Panc1 (cell line): ENCODE measurements around the gene PEX3. TPM values are rescaled to one million over a fixed set of nuclear protein-coding genes. Genes with fewer than 3 reads are reported as not detected.

Source experiments
- ATAC-seq: fragments of 200-7000 bp; cut with Tn5 transposase; 2 replicates; pipeline ENCODE4 v1.9.1; 2020; ENCODE audit warnings: mild to moderate bottlenecking, moderate library complexity
- BruUV-seq: library from RNA; stranded (reverse); fragments of 400-500 nt; replicated peaks from 2 replicates; lab custom pipeline; 2021; lab: Mats Ljungman, UMichigan
- CTCF ChIA-PET: fragments of 300-600 bp; sonication (Branson Sonifier 250); formaldehyde crosslinking; loops from one replicate; lab custom pipeline; 2022; ENCODE audit warnings: antibody characterized with exemption; lab: Charles Lee
- POLR2A ChIA-PET: fragments of 300-600 bp; sonication (Branson Sonifier 250); formaldehyde crosslinking; loops from one replicate; lab custom pipeline; 2022; ENCODE audit warnings: antibody characterized with exemption; lab: Charles Lee
- DNase-seq: peaks from one replicate; pipeline ENCODE4 v3.0.0-alpha.2; 2010; ENCODE audit warnings: low read depth, low spot score
- H3K27ac ChIP-seq: 2 replicates; pipeline ENCODE4 v1.5.1; 2011; ENCODE audit warnings: mild to moderate bottlenecking, low read length, inconsistent platforms
- H3K27me3 ChIP-seq: fragments of 200-500 bp; sonication (Bioruptor generic); 2 replicates; pipeline ENCODE4 v1.6.0; 2014; ENCODE audit warnings: low read length, inconsistent platforms; ENCODE audit not compliant: control insufficient read depth, insufficient read depth
- H3K36me3 ChIP-seq: fragments of 200-500 bp; sonication (Bioruptor generic); 2 replicates; pipeline ENCODE4 v1.5.1; 2014; ENCODE audit warnings: inconsistent platforms, mild to moderate bottlenecking, low read length, moderate library complexity; ENCODE audit not compliant: control insufficient read depth, insufficient read depth
- H3K4me1 ChIP-seq: 2 replicates; pipeline ENCODE4 v1.5.1; 2011; ENCODE audit warnings: inconsistent platforms, mild to moderate bottlenecking, low read length, moderate library complexity; ENCODE audit not compliant: control insufficient read depth, insufficient read depth
- H3K4me3 ChIP-seq, 2 experiments: 2 replicates each; pipeline ENCODE4 v1.5.1; 2011 to 2012; ENCODE audit warnings: low read depth in 2 of 2, low read length in 2 of 2, mild to moderate bottlenecking in 2 of 2, inconsistent platforms in 1 of 2, moderate library complexity in 1 of 2
- H3K9me3 ChIP-seq: fragments of 200-500 bp; sonication (Bioruptor generic); 2 replicates; pipeline ENCODE4 v1.5.1; 2014; ENCODE audit warnings: low read depth, mild to moderate bottlenecking, inconsistent platforms, low read length, moderate library complexity; ENCODE audit not compliant: control insufficient read depth, insufficient read depth
- CTCF ChIP-seq: fragments of 450-650 bp; IDR thresholded peaks from 2 replicates; pipeline ENCODE4 v1.5.1; 2017; ENCODE audit warnings: mild to moderate bottlenecking
- POLR2AphosphoS5 ChIP-seq: IDR thresholded peaks from 2 replicates; pipeline ENCODE4 v1.6.1; 2012; ENCODE audit warnings: mild to moderate bottlenecking, low read depth, low read length, moderate library complexity
- SIN3A ChIP-seq: IDR thresholded peaks from 2 replicates; pipeline ENCODE4 v1.6.1; 2012; ENCODE audit warnings: low read depth, mild to moderate bottlenecking, low read length, moderate library complexity, borderline replicate concordance; ENCODE audit not compliant: insufficient read depth
- TCF7L2 ChIP-seq: IDR thresholded peaks from 2 replicates; pipeline ENCODE4 v1.6.1; 2011; ENCODE audit warnings: mild to moderate bottlenecking, low read depth, low read length, inconsistent platforms
- in situ Hi-C: cut with HindIII; loops from 2 replicates; pipeline ENCODE4 v1.10.0; 2016; ENCODE audit warnings: low sequenced_read_pairs, low pct_unique_long_range_greater_than_20kb
- intact Hi-C: fragments of 100-400 bp; cut with micrococcal nuclease; formaldehyde crosslinking; loops from one replicate; pipeline ENCODE4 v1.10.0; 2022; ENCODE audit not compliant: unreplicated experiment
- total RNA-seq: library from RNA; stranded (reverse); gene quantifications from one replicate; pipeline ENCODE4 v1.2.1, GENCODE V29; 2021; ENCODE audit not compliant: unreplicated experiment
- TF ChIP-seq, protein P1 (sequence below), 2 experiments: IDR thresholded peaks; 2 replicates each; pipeline ENCODE4 v1.6.1; 2011 to 2012; ENCODE audit warnings: low read depth in 2 of 2, control low read depth in 1 of 2, low read length in 1 of 2, mild to moderate bottlenecking in 1 of 2, moderate library complexity in 1 of 2; ENCODE audit not compliant: insufficient read depth in 1 of 2

Gene PEX3
- total RNA-seq, 1 experiment from 2014 or later, result 16.5 TPM

GRCh38 chr6:143525356-143525755 lies 74.8 kb downstream of the PEX3 start:
- Histone ChIP-seq H3K9me3 (no peaks in the 10 kb centered on the region), H3K4me1 (no peaks in the 10 kb centered on the region), H3K4me3 (no peak overlapping the region), H3K27ac (no peak overlapping the region), H3K36me3 (no peaks in the 10 kb centered on the region), H3K27me3 (no peaks in the 10 kb centered on the region; the same call in 1 of the 2 replicates)
- ChIA-PET POLR2A (no interaction called here), CTCF (no interaction called here)
- DNase-seq, result no peak
- in situ Hi-C loops (no loop called here), intact Hi-C loops (no loop called here)
- TF ChIP-seq CTCF (no peak), POLR2AphosphoS5 (no peak), TCF7L2 (no peak), SIN3A (no peak)
- TF ChIP-seq, protein P1, sequence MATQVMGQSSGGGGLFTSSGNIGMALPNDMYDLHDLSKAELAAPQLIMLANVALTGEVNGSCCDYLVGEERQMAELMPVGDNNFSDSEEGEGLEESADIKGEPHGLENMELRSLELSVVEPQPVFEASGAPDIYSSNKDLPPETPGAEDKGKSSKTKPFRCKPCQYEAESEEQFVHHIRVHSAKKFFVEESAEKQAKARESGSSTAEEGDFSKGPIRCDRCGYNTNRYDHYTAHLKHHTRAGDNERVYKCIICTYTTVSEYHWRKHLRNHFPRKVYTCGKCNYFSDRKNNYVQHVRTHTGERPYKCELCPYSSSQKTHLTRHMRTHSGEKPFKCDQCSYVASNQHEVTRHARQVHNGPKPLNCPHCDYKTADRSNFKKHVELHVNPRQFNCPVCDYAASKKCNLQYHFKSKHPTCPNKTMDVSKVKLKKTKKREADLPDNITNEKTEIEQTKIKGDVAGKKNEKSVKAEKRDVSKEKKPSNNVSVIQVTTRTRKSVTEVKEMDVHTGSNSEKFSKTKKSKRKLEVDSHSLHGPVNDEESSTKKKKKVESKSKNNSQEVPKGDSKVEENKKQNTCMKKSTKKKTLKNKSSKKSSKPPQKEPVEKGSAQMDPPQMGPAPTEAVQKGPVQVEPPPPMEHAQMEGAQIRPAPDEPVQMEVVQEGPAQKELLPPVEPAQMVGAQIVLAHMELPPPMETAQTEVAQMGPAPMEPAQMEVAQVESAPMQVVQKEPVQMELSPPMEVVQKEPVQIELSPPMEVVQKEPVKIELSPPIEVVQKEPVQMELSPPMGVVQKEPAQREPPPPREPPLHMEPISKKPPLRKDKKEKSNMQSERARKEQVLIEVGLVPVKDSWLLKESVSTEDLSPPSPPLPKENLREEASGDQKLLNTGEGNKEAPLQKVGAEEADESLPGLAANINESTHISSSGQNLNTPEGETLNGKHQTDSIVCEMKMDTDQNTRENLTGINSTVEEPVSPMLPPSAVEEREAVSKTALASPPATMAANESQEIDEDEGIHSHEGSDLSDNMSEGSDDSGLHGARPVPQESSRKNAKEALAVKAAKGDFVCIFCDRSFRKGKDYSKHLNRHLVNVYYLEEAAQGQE (IDR thresholded peaks at IDR 0.05; ENCODE audit: insufficient read depth in 1 of 2, low read depth in 2 of 2, low read length in 1 of 2), result no peak
- no TSS peak for BruUV-seq
- no peak for ATAC-seq

- no TSS peak for BruUV-seq
- ATAC-seq, result no peak
- intact Hi-C loops (no loop called here), in situ Hi-C loops (no loop called here)
- TF ChIP-seq, protein P1 (IDR thresholded peaks at IDR 0.05; ENCODE audit: insufficient read depth in 1 of 2, low read depth in 2 of 2, low read length in 1 of 2), result no peak
- TF ChIP-seq SIN3A (no peak), CTCF (no peak), POLR2AphosphoS5 (no peak), TCF7L2 (no peak)
- no peak overlapping the region for H3K27ac ChIP-seq
- ChIA-PET CTCF (no interaction called here), POLR2A (no interaction called here)
- H3K36me3 ChIP-seq, result no peaks in the 10 kb centered on the region
- no peak for DNase-seq
- no peaks in the 10 kb centered on the region; the same call in 1 of the 2 replicates for H3K27me3 ChIP-seq
- no peak overlapping the region for H3K4me3 ChIP-seq
- no peaks in the 10 kb centered on the region for H3K4me1 ChIP-seq
- no peaks in the 10 kb centered on the region for H3K9me3 ChIP-seq
These were observed 77.1 kb downstream of the PEX3 start for GRCh38 chr6:143527677-143528076.
